Panc1 (cell line): ENCODE results near the gene TFCP2L1. TPM values are rescaled to one million over a fixed set of nuclear protein-coding genes. Genes with fewer than 3 reads are reported as not detected.

Source experiments
- ATAC-seq: fragments of 200-7000 bp; cut with Tn5 transposase; 2 replicates; pipeline ENCODE4 v1.9.1; 2020; ENCODE audit warnings: mild to moderate bottlenecking, moderate library complexity
- BruUV-seq: library from RNA; stranded (reverse); fragments of 400-500 nt; replicated peaks from 2 replicates; lab custom pipeline; 2021; lab: Mats Ljungman, UMichigan
- CTCF ChIA-PET: fragments of 300-600 bp; sonication (Branson Sonifier 250); formaldehyde crosslinking; loops from one replicate; lab custom pipeline; 2022; ENCODE audit warnings: antibody characterized with exemption; lab: Charles Lee
- POLR2A ChIA-PET: fragments of 300-600 bp; sonication (Branson Sonifier 250); formaldehyde crosslinking; loops from one replicate; lab custom pipeline; 2022; ENCODE audit warnings: antibody characterized with exemption; lab: Charles Lee
- DNase-seq: peaks from one replicate; pipeline ENCODE4 v3.0.0-alpha.2; 2010; ENCODE audit warnings: low read depth, low spot score
- H3K27ac ChIP-seq: 2 replicates; pipeline ENCODE4 v1.5.1; 2011; ENCODE audit warnings: mild to moderate bottlenecking, low read length, inconsistent platforms
- H3K27me3 ChIP-seq: fragments of 200-500 bp; sonication (Bioruptor generic); 2 replicates; pipeline ENCODE4 v1.6.0; 2014; ENCODE audit warnings: low read length, inconsistent platforms; ENCODE audit not compliant: control insufficient read depth, insufficient read depth
- H3K36me3 ChIP-seq: fragments of 200-500 bp; sonication (Bioruptor generic); 2 replicates; pipeline ENCODE4 v1.5.1; 2014; ENCODE audit warnings: inconsistent platforms, mild to moderate bottlenecking, low read length, moderate library complexity; ENCODE audit not compliant: control insufficient read depth, insufficient read depth
- H3K4me1 ChIP-seq: 2 replicates; pipeline ENCODE4 v1.5.1; 2011; ENCODE audit warnings: inconsistent platforms, mild to moderate bottlenecking, low read length, moderate library complexity; ENCODE audit not compliant: control insufficient read depth, insufficient read depth
- H3K4me3 ChIP-seq, 2 experiments: 2 replicates each; pipeline ENCODE4 v1.5.1; 2011 to 2012; ENCODE audit warnings: low read depth in 2 of 2, low read length in 2 of 2, mild to moderate bottlenecking in 2 of 2, inconsistent platforms in 1 of 2, moderate library complexity in 1 of 2
- H3K9me3 ChIP-seq: fragments of 200-500 bp; sonication (Bioruptor generic); 2 replicates; pipeline ENCODE4 v1.5.1; 2014; ENCODE audit warnings: low read depth, mild to moderate bottlenecking, inconsistent platforms, low read length, moderate library complexity; ENCODE audit not compliant: control insufficient read depth, insufficient read depth
- CTCF ChIP-seq: fragments of 450-650 bp; IDR thresholded peaks from 2 replicates; pipeline ENCODE4 v1.5.1; 2017; ENCODE audit warnings: mild to moderate bottlenecking
- POLR2AphosphoS5 ChIP-seq: IDR thresholded peaks from 2 replicates; pipeline ENCODE4 v1.6.1; 2012; ENCODE audit warnings: mild to moderate bottlenecking, low read depth, low read length, moderate library complexity
- REST ChIP-seq, 2 experiments: IDR thresholded peaks; 2 replicates each; pipeline ENCODE4 v1.6.1; 2011 to 2012; ENCODE audit warnings: low read depth in 2 of 2, control low read depth in 1 of 2, low read length in 1 of 2, mild to moderate bottlenecking in 1 of 2, moderate library complexity in 1 of 2; ENCODE audit not compliant: insufficient read depth in 1 of 2
- SIN3A ChIP-seq: IDR thresholded peaks from 2 replicates; pipeline ENCODE4 v1.6.1; 2012; ENCODE audit warnings: low read depth, mild to moderate bottlenecking, low read length, moderate library complexity, borderline replicate concordance; ENCODE audit not compliant: insufficient read depth
- TCF7L2 ChIP-seq: IDR thresholded peaks from 2 replicates; pipeline ENCODE4 v1.6.1; 2011; ENCODE audit warnings: mild to moderate bottlenecking, low read depth, low read length, inconsistent platforms
- in situ Hi-C: cut with HindIII; loops from 2 replicates; pipeline ENCODE4 v1.10.0; 2016; ENCODE audit warnings: low sequenced_read_pairs, low pct_unique_long_range_greater_than_20kb
- intact Hi-C: fragments of 100-400 bp; cut with micrococcal nuclease; formaldehyde crosslinking; loops from one replicate; pipeline ENCODE4 v1.10.0; 2022; ENCODE audit not compliant: unreplicated experiment
- total RNA-seq: library from RNA; stranded (reverse); gene quantifications from one replicate; pipeline ENCODE4 v1.2.1, GENCODE V29; 2021; ENCODE audit not compliant: unreplicated experiment

Gene TFCP2L1
- total RNA-seq, 1 experiment from 2014 or later: 4.9 TPM

GRCh38 chr2:121281694-121282093 lies 3.3 kb downstream of the TFCP2L1 start:
- ATAC-seq: no peak
- no peak for DNase-seq
- H3K4me3 ChIP-seq: no peak overlapping the region
- 0 out of 2 replicates have a peak, but pooled peaks cover 3% of the 10 kb centered on the region for H3K4me1 ChIP-seq
- ChIA-PET CTCF (no interaction called here), POLR2A (no interaction called here)
- no peak overlapping the region for H3K27ac ChIP-seq
- peaks cover 7% of the 10 kb centered on the region for H3K27me3 ChIP-seq
- TF ChIP-seq SIN3A (no peak), CTCF (no peak), TCF7L2 (no peak), POLR2AphosphoS5 (no peak), REST (IDR thresholded peaks at IDR 0.05; ENCODE audit: insufficient read depth in 1 of 2, low read depth in 2 of 2, low read length in 1 of 2) (no peak)
- BruUV-seq: no TSS peak
- in situ Hi-C loops: no loop called here
- H3K36me3 ChIP-seq: no peaks in the 10 kb centered on the region
- H3K9me3 ChIP-seq: no peaks in the 10 kb centered on the region
- intact Hi-C loops: no loop called here

- H3K27ac ChIP-seq: no peak overlapping the region
- no TSS peak for BruUV-seq
- no peak for TF ChIP-seq TCF7L2
- TF ChIP-seq REST (IDR thresholded peaks at IDR 0.05; ENCODE audit: insufficient read depth in 1 of 2, low read depth in 2 of 2, low read length in 1 of 2): no peak
- TF ChIP-seq CTCF: no peak
- no peak for TF ChIP-seq POLR2AphosphoS5
- no peak for TF ChIP-seq SIN3A
- POLR2A ChIA-PET: no interaction called here
- no peaks in the 10 kb centered on the region for H3K36me3 ChIP-seq
- H3K27me3 ChIP-seq: peaks cover 7% of the 10 kb centered on the region
- ATAC-seq: no peak
- CTCF ChIA-PET: no interaction called here
- in situ Hi-C loops (no loop called here), intact Hi-C loops (no loop called here)
- 0 out of 2 replicates have a peak, but pooled peaks cover 3% of the 10 kb centered on the region for H3K4me1 ChIP-seq
- H3K9me3 ChIP-seq: no peaks in the 10 kb centered on the region
- H3K4me3 ChIP-seq: no peak overlapping the region
- DNase-seq: no peak
Observed at GRCh38 chr2:121281107-121281506, 3.9 kb downstream of the TFCP2L1 start.
